Prostate gland (tissue), 2 donors: ENCODE measurements around the gene CCL13.

Source experiments
- POLR2A ChIP-seq: fragments of 450-650 bp; IDR thresholded peaks from one replicate; pipeline ENCODE4 v1.6.1; 2016; ENCODE audit warnings: antibody characterized with exemption, mild to moderate bottlenecking
- TF ChIP-seq, protein P1 (sequence below), 4 experiments: fragments of 200-600 bp in 2 of 4; fragments of 450-650 bp in 2 of 4; sonication (generic) in 2 of 4; IDR thresholded peaks; 1 replicate in 3 of 4; 2 replicates in 1 of 4; pipeline ENCODE4 v1.5.1; 2016 to 2019; ENCODE audit warnings: antibody characterized with exemption in 4 of 4, mild to moderate bottlenecking in 2 of 4, moderate library complexity in 2 of 4

DNA sequence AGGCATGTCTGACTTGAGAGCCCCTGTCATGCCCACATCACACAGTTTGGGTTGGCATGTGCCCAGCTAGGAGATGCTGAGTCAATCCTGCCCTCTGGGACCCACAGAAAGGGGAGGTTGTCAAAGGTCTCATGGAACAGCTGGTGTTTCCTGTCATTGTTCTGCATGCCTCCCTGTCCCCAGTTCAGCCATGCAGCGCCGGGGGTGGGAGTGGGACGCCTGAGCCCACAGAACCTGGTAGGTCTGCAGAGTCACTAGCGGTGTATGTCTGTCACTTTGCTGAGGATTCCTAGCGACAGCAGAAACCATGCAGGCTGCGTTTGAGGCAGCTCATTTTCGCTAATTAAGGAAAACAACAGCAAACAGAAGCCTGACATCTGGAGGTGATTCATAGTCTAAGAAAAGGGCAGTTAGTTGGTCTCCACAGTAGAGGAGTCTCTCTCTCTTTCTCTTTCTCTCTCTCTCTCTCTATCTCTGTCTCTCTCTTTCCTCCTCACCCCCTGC lies 26.4 kb downstream of the CCL13 start:
- no peak for TF ChIP-seq POLR2A
- TF ChIP-seq, protein P1, sequence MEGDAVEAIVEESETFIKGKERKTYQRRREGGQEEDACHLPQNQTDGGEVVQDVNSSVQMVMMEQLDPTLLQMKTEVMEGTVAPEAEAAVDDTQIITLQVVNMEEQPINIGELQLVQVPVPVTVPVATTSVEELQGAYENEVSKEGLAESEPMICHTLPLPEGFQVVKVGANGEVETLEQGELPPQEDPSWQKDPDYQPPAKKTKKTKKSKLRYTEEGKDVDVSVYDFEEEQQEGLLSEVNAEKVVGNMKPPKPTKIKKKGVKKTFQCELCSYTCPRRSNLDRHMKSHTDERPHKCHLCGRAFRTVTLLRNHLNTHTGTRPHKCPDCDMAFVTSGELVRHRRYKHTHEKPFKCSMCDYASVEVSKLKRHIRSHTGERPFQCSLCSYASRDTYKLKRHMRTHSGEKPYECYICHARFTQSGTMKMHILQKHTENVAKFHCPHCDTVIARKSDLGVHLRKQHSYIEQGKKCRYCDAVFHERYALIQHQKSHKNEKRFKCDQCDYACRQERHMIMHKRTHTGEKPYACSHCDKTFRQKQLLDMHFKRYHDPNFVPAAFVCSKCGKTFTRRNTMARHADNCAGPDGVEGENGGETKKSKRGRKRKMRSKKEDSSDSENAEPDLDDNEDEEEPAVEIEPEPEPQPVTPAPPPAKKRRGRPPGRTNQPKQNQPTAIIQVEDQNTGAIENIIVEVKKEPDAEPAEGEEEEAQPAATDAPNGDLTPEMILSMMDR (IDR thresholded peaks at IDR 0.05), result no peak
